GM12874 (cell line): ENCODE data around the gene UBASH3A.

ENCODE experiments used
- CTCF ChIP-seq: IDR thresholded peaks from 2 replicates; pipeline ENCODE4 v1.5.1; 2011; ENCODE audit warnings: low read depth, mild to moderate bottlenecking, control low read depth, low read length, moderate library complexity; ENCODE audit not compliant: insufficient read depth

The UBASH3A gene

GRCh38 chr21:42413093-42413492, 9.4 kb downstream of the UBASH3A start:
- no peak for TF ChIP-seq CTCF

GRCh38 chr21:42413500-42413899, 9.8 kb downstream of the UBASH3A start:
- TF ChIP-seq CTCF: no peak

- TF ChIP-seq CTCF: no peak
Measured at GRCh38 chr21:42414066-42414465, 10.4 kb downstream of the UBASH3A start.

- TF ChIP-seq CTCF: no peak
Measured at GRCh38 chr21:42414553-42414927, 10.8 kb downstream of the UBASH3A start.

GRCh38 chr21:42414928-42415769, 11.4 kb downstream of the UBASH3A start:
- TF ChIP-seq CTCF: no peak

GRCh38 chr21:42417533-42417932, 13.8 kb downstream of the UBASH3A start:
- no peak for TF ChIP-seq CTCF

- no peak for TF ChIP-seq CTCF
Measured at GRCh38 chr21:42418886-42419285, 15.2 kb downstream of the UBASH3A start.
